GM12873 (cell line): Measurements from ENCODE around the gene SYT7.

Experiments
- TF ChIP-seq, protein P1 (sequence below): IDR thresholded peaks from 2 replicates; pipeline ENCODE4 v1.5.1; 2012; ENCODE audit warnings: low read depth, mild to moderate bottlenecking, moderate library complexity, low read length, control low read depth; ENCODE audit not compliant: insufficient read depth; ENCODE audit errors: missing control alignments

The SYT7 gene

GRCh38 chr11:61555978-61556377 is 24.9 kb downstream of the SYT7 start:
- TF ChIP-seq, protein P1, sequence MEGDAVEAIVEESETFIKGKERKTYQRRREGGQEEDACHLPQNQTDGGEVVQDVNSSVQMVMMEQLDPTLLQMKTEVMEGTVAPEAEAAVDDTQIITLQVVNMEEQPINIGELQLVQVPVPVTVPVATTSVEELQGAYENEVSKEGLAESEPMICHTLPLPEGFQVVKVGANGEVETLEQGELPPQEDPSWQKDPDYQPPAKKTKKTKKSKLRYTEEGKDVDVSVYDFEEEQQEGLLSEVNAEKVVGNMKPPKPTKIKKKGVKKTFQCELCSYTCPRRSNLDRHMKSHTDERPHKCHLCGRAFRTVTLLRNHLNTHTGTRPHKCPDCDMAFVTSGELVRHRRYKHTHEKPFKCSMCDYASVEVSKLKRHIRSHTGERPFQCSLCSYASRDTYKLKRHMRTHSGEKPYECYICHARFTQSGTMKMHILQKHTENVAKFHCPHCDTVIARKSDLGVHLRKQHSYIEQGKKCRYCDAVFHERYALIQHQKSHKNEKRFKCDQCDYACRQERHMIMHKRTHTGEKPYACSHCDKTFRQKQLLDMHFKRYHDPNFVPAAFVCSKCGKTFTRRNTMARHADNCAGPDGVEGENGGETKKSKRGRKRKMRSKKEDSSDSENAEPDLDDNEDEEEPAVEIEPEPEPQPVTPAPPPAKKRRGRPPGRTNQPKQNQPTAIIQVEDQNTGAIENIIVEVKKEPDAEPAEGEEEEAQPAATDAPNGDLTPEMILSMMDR: no peak

DNA sequence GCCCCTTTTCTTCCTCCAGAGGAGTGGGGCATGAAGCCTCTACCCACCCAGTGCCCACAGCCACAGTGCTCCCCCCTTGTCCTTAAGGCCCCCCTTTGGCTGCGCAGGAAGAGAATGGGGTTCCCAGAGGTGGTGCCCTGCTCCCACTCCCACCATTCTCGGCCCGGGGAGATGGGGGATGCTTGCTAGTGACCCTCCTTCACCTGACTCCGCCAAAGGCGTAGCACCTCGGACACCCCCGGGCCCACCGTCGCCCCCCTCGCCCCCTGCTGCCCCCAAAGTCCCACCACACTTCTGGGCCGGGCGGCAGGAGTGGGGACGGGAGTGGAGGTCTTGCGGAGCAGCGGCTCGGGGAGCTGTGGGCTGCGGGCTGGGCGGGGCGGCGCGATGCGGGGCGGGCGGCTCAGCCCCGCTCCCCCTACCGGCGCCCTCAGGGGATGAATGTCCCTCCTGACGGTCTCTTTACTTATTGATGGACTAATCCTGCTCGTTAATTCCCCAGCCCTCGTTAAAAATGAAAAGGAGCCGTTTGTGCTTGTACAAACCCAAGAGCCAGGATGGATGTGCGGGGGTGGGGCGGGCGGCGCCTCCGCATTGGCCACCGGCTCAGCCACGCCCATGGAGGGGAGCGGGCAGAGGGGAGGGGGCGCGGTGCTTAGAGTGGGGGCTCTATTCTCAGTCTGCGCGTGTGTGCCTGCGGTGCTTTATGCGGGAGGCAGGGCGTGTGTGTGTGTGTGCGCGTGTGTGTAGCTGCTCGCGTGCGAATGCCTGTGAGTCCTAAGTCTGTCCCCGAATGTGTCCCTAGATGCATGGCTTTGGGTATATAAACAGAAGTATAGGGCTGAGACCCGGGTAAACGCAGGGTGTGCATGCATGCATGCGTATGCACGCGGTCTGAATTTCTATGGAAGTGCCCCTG is 25.6 kb downstream of the SYT7 start:
- TF ChIP-seq, protein P1: peak; percentile 11

DNA sequence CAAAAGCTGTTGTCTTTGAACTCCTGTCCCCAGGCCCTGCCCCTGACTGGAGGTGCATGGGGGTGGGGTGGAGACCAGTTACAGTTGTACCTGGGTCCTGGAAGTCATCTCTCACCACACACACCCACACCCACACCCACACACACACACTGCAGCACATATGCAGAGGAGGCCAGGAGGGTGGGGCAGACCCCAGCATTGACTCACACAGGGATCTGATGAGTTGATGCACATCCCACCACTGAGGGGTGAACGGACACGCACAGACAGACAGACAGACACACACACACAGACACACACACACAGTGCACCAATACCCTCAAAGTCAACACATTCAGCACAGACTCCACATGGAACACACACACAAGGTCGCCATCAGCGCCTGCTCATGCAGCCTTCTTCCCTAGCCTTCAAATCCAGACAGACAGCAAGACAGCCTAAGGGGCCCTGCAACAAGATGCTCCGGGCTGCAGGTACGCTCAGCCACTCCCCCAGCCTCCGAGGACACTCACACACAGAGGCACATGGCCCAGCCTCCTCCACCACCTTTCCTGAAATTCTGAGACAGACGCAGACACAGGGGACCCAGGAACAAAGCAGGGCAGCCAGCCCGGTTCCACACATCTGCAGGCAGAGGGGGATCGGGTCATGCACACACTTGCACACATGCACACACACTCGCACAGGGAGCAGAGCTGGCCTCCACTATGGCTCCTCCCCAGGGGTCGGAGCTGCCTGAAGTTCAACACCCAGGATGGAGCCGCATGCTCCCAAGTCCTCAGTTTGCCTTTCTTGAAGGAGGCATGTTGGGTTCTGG is 26.5 kb downstream of the SYT7 start:
- TF ChIP-seq, protein P1: no peak

DNA sequence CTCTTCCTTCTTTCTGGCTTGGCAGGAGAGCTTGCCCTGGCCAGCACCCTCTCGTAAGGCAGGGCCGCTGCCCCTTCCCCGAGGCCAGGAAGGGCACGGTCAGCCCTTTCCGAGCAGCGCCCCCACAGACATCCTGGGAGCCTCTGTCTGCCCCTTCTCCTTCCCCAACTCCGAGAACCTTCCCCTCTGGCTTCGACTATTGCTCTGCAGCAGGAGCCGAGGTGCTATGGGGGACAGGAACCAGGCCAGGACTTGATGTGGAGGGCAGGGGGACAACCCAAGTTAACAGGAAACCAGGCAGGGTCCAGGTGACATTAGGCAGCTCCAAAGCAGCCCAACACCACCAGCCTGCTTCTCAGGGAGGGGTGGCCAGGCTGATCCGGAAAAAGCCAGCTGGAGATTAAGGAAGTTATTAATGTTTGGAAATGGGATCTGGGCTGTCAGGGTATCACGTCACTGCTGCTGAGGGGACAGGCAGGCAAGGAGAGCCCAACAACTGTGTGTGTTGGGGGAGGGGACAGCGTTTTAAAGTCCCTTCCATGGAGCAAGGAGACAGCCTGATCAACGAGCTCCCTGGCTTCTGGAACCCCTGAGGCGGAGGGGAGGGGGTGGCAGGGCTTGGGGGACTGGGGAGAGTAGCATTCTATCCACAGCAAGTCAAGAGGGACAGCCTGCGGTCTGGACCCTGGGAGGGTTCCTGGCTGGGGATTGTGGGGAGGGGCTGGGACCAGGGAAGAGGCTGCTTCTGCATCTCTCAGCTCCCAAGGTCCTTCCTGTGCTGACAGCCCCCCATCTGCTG is 27.3 kb downstream of the SYT7 start:
- TF ChIP-seq, protein P1: no peak

GRCh38 chr11:61552108-61552635 is 28.7 kb downstream of the SYT7 start:
- TF ChIP-seq, protein P1: no peak

DNA sequence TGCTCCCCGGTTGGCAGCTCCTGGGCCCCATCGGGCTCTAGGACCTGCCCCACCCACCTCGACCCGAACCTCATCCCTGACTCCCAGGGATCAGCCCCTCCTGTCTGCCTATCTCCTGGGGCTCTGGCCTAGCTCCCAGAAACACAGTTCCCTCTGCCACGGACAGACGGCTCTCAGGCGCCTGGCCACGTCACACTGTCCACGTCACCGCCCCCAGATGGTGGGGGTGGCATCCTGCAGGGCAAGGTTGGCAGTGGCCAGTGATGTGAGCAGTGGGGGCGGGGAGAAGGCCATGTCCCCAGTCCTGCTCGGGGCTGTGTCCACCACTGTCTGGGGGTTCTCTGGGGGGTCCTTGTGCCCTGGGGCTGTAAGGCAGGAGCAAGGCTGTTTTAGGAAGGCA is 29.2 kb downstream of the SYT7 start:
- TF ChIP-seq, protein P1: no peak
